K562 (cell line): ENCODE measurements around the gene CCT7. TPM values are rescaled to one million over a fixed set of nuclear protein-coding genes. Genes with fewer than 3 reads are reported as not detected.

Source experiments
- ATAC-seq: fragments of 200-7000 bp; cut with Tn5 transposase; 3 replicates; pipeline ENCODE4 v1.9.1; 2020; ENCODE audit warnings: moderate library complexity
- BruUV-seq: library from RNA; stranded (reverse); fragments of 400-500 nt; replicated peaks from 2 replicates; lab custom pipeline; 2021; lab: Mats Ljungman, UMichigan
- CTCF ChIA-PET: fragments of 300-600 bp; formaldehyde crosslinking; extraction: SDS; loops from one replicate; lab custom pipeline; 2021; ENCODE audit warnings: low intra/inter-chr PET ratio; lab: Yijun Ruan, JAX
- POLR2A ChIA-PET: fragments of 300-600, 350-650 bp; sonication (Branson Sonifier 250); formaldehyde crosslinking; extraction: SDS; loops from one replicate; lab custom pipeline; 2021; ENCODE audit warnings: antibody characterized with exemption, inconsistent platforms; lab: Yijun Ruan, JAX
- DNase-seq, 4 experiments: peaks; one replicate each; pipeline versions ENCODE4 v3.0.0 to v3.0.0-alpha.2; 2011 to 2018; ENCODE audit warnings: low spot score in 3 of 4, mixed read lengths in 3 of 4; ENCODE audit errors: extremely low read depth in 1 of 4
- FAIRE-seq: peaks from 2 replicates; lab custom pipeline; 2011; peaks lifted over from hg19 to GRCh38; lab: Jason Lieb, UNC
- H2AFZ ChIP-seq: 2 replicates; pipeline ENCODE4 v1.6.0; 2011; ENCODE audit warnings: low read depth, low read length, control low read depth, inconsistent platforms
- H3K27ac ChIP-seq: fragments of 200-600 bp; 3 replicates; pipeline ENCODE4 v1.8.0; 2011; ENCODE audit warnings: low read depth, mild to moderate bottlenecking, control low read depth, inconsistent platforms, low read length, moderate library complexity, mixed read lengths; ENCODE audit errors: extremely low read depth
- H3K27me3 ChIP-seq, 2 experiments: fragments of 300-600 bp in 1 of 2; 2 replicates in 1 of 2; 3 replicates in 1 of 2; pipeline versions ENCODE4 v1.6.0 to v1.8.0; 2011; ENCODE audit warnings: inconsistent platforms in 2 of 2, low read length in 2 of 2, mild to moderate bottlenecking in 1 of 2, mixed read lengths in 1 of 2, moderate library complexity in 1 of 2; ENCODE audit not compliant: control insufficient read depth in 2 of 2, insufficient read depth in 2 of 2
- H3K36me3 ChIP-seq: fragments of 300-600 bp; 3 replicates; pipeline ENCODE4 v1.8.0; 2011; ENCODE audit warnings: mild to moderate bottlenecking, low read length, inconsistent platforms; ENCODE audit not compliant: control insufficient read depth, insufficient read depth
- H3K4me1 ChIP-seq, 2 experiments: fragments of 200-600 bp in 1 of 2; replicated peaks in 1 of 2; 2 replicates in 1 of 2; 3 replicates in 1 of 2; pipeline versions ENCODE4 v1.5.1 to v1.8.0; 2011; ENCODE audit warnings: inconsistent platforms in 2 of 2, low read length in 2 of 2, mild to moderate bottlenecking in 1 of 2, mixed read lengths in 1 of 2, moderate library complexity in 1 of 2; ENCODE audit not compliant: control insufficient read depth in 2 of 2, insufficient read depth in 2 of 2
- H3K4me2 ChIP-seq: 2 replicates; pipeline ENCODE4 v1.6.1; 2011; ENCODE audit warnings: low read length, control low read depth, inconsistent platforms, mixed read lengths; ENCODE audit not compliant: insufficient read depth
- H3K4me3 ChIP-seq: fragments of 200-600 bp; sonication (generic), shearing (Covaris generic); 2 replicates; pipeline ENCODE4 v1.5.1; 2016; ENCODE audit warnings: control low read depth, inconsistent platforms
- H3K79me2 ChIP-seq: fragments of 200-600 bp; 3 replicates; pipeline ENCODE4 v1.8.0; 2011; ENCODE audit warnings: low read length, inconsistent platforms; ENCODE audit not compliant: control insufficient read depth, insufficient read depth
- H3K9ac ChIP-seq, 2 experiments: 2 replicates each; pipeline versions ENCODE4 v1.6.0 to v1.6.1; 2011; ENCODE audit warnings: low read depth in 2 of 2, low read length in 2 of 2, control low read depth in 1 of 2, inconsistent platforms in 1 of 2, mild to moderate bottlenecking in 1 of 2, mixed read lengths in 1 of 2; ENCODE audit not compliant: insufficient read depth in 1 of 2
- H3K9me1 ChIP-seq: one replicate; pipeline ENCODE4 v1.6.0; 2011; ENCODE audit warnings: inconsistent platforms, mild to moderate bottlenecking, low read length, moderate library complexity; ENCODE audit not compliant: control insufficient read depth, insufficient read depth
- H3K9me3 ChIP-seq: replicated peaks from 2 replicates; pipeline ENCODE4 v1.5.1; 2011; ENCODE audit warnings: low read depth, low read length, inconsistent platforms; ENCODE audit not compliant: control insufficient read depth, insufficient read depth
- H4K20me1 ChIP-seq: replicated peaks from 2 replicates; pipeline ENCODE4 v1.6.1; 2011; ENCODE audit warnings: low read length, inconsistent platforms, mixed read lengths; ENCODE audit not compliant: control insufficient read depth, insufficient read depth
- CEBPZ ChIP-seq: fragments of 150-350 bp; IDR thresholded peaks from 2 replicates; pipeline ENCODE4 v1.6.1; 2014; ENCODE audit warnings: low read depth, mild to moderate bottlenecking, low read length, borderline replicate concordance
- SMAD1 ChIP-seq: fragments of 150-350 bp; IDR thresholded peaks from 2 replicates; pipeline ENCODE4 v1.6.1; 2014; ENCODE audit warnings: low read length, low read depth; ENCODE audit not compliant: partially characterized antibody
- ZNF318 ChIP-seq, 2 experiments: fragments of 450-650 bp; IDR thresholded peaks; 2 replicates each; pipeline ENCODE4 v1.6.1; 2016; ENCODE audit warnings: mild to moderate bottlenecking in 2 of 2, borderline replicate concordance in 1 of 2, low read depth in 1 of 2, moderate library complexity in 1 of 2
- ZNF79 ChIP-seq: fragments of 250-450 bp; sonication (Bioruptor Pico); IDR thresholded peaks from 2 replicates; pipeline ENCODE4 v1.4.0; 2020; ENCODE audit warnings: low read depth, mild to moderate bottlenecking, moderate library complexity
- WGBS: fragments of 100-300 bp; shearing (Covaris generic); methylation state at CpG from one replicate; pipeline ENCODE4 v1.1.6; 2016; ENCODE audit warnings: low coverage, mixed read lengths; ENCODE audit not compliant: insufficient coverage; ENCODE audit errors: missing lambda C conversion rate; 5-methylcytosine and 5-hydroxymethylcytosine counted together
- in situ Hi-C: fragments of 300-500 bp; cut with MboI; formaldehyde crosslinking; loops from 4 replicates; pipeline ENCODE4 v1.15.0; 2018; ENCODE audit warnings: inconsistent platforms, mixed read lengths
- intact Hi-C: fragments of 100-400 bp; cut with micrococcal nuclease; formaldehyde crosslinking; loops from 2 replicates; pipeline ENCODE4 v1.14.2; 2022
- polyA plus RNA-seq, 8 experiments: library from polyadenylated mRNA; depleted of rRNA in 4 of 8; stranded (reverse) in 5 of 8; unstranded in 3 of 8; fragments of >200 nt; fragmentation: Nextera tagmentation in 2 of 8; fragmentation: Illumina TruSeq in 1 of 8; extraction: Ambion mirVana in 2 of 8; extraction: Trizol in 1 of 8; gene quantifications; 2 replicates each; pipeline versions ENCODE4 v1.2.1 to v1.2.3, GENCODE V29; 2011 to 2014; ENCODE audit warnings: inconsistent platforms in 1 of 8, missing spikeins in 1 of 8
- total RNA-seq, 7 experiments: library from RNA; depleted of rRNA in 6 of 7; stranded (reverse); fragments of >200 nt in 6 of 7; fragmentation: Illumina TruSeq in 2 of 7; extraction: Trizol in 2 of 7; gene quantifications; 2 replicates each; pipeline versions ENCODE4 v1.2.1 to v1.2.3, GENCODE V29; 2011 to 2021; ENCODE audit warnings: low replicate concordance in 1 of 7

Gene CCT7
- total and polyA plus RNA-seq, 9 of the 15 experiments (the other 6 are each of a cell fraction or from before 2014, with no cell fraction given), result 326 to 856 (median 638) TPM

GRCh38 chr2:73269686-73270465 lies 35.8 kb downstream of the CCT7 start:
- Histone ChIP-seq H3K4me3 (no peak overlapping the region), H3K27me3 (peaks cover 0 to 12% of the 10 kb centered on the region in 2 experiments; a peak in 1 of 5 replicates), H4K20me1 (peaks cover 5% of the 10 kb centered on the region; the same call in 1 of the 2 replicates), H3K4me2 (no peak overlapping the region), H3K9me3 (no peaks in the 10 kb centered on the region), H3K27ac (no peak overlapping the region), H3K9ac (no peak overlapping the region), H3K79me2 (no peaks in the 10 kb centered on the region), H3K36me3 (peaks cover 6% of the 10 kb centered on the region; the same call in 1 of the 3 replicates), H2AFZ (no peak overlapping the region), H3K9me1 (no peaks in the 10 kb centered on the region), H3K4me1 (peaks cover 0 to 2% of the 10 kb centered on the region in 2 experiments; a peak in 1 of 5 replicates)
- intact Hi-C loops, result no loop called here
- CTCF ChIA-PET, result no interaction called here
- WGBS, result 69% methylated on average over 14 of the region's 22 CpGs
- in situ Hi-C loops, result no loop called here
- no TSS peak for BruUV-seq
- ATAC-seq (no peak), DNase-seq (no peak), FAIRE-seq (no peak)
- POLR2A ChIA-PET, result no interaction called here
- TF ChIP-seq CEBPZ, result no peak
- no peak for TF ChIP-seq ZNF318 (IDR thresholded peaks at IDR 0.05; ENCODE audit: borderline replicate concordance in 1 of 2, low read depth in 1 of 2)
- no peak for TF ChIP-seq SMAD1
- no peak for TF ChIP-seq ZNF79
